ENCODE measurements around the gene FAM107B. TPM values are rescaled to one million over a fixed set of nuclear protein-coding genes. Genes with fewer than 3 reads are reported as not detected.

The FAM107B gene
- total and polyA plus RNA-seq, 2 of the 8 experiments (the other 6 are each of a cell fraction or from before 2014, with no cell fraction given): 7.5 to 28.1 TPM

DNA sequence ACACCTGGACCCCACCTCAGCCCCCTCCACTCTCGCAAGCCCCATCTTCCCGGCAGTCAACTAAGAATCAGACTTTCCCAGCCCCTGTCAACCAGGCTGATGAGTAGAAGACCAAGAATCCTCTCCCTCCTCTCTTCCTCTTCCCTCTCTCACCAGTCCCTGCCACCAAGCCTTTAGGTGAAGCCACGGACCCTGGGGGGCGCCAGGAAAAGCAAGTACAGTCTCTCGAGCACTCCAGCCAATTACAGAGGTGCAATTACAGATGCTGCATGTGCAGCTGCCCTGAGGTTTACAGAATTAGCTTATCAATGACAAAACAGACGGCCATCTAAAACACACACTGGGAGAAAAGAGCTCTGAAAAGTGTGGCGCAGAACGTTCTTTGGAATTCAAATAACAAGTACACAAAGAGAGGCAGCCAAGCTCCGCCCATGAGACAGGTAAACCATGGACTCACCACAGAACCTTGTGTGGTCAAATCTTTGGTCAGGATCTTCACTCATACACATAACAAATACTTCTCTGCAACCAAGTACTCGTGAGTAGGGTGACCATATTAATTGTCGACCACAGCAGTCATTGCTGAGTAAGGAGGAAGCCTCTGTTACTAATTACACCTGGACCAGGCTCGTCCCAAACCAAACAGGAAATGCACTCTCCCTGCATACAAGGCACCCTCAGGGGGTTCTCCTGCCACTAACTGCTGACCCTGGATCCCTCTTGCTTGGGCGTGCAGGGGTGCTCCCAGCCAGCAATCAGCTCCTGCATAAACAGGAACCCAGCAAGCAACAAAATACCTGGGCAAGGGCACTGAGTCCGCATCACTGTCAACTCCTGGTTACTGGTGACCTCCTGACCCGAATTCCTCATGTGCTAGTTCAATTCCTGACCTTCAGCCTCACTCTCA, 189.2 kb downstream of the FAM107B start:
- CTCF ChIA-PET (ENCODE audit: partially characterized antibody): interaction anchor here (0.5 kb wide), 1 partner anchor 14 kb away, joined by 3 read pairs; no protein-coding TSS in a partner anchor
- no peaks in the 10 kb centered on the region; the same call in 1 of the 2 replicates for H3K23me2 ChIP-seq (ENCODE audit: low read depth, low read length)
- H2BK15ac ChIP-seq (ENCODE audit: low read length): no peak overlapping the region
- peaks cover 2 to 13% (median 10%) of the 10 kb centered on the region in 4 experiments; a peak in 6 of 7 replicates for H3K4me1 ChIP-seq (replicated peaks in 1 of 4; ENCODE audit: control insufficient read depth in 3 of 4, insufficient read depth in 4 of 4, low read length in 3 of 4)
- no peaks in the 10 kb centered on the region for H3K9me3 ChIP-seq (ENCODE audit: insufficient read depth in 2 of 2, low read depth in 1 of 2, low read length in 1 of 2)
- no peak overlapping the region; the same call in 1 of the 2 replicates for H3K18ac ChIP-seq (ENCODE audit: extremely low read depth, low read length)
- H3K9ac ChIP-seq (replicated peaks in 1 of 4; ENCODE audit: extremely low read depth in 1 of 4, low read depth in 3 of 4, low read length in 3 of 4): no peak overlapping the region
- H4K8ac ChIP-seq (ENCODE audit: extremely low read depth, insufficient read depth, low read length): no peak overlapping the region
- H3K14ac ChIP-seq (ENCODE audit: insufficient read length): no peak overlapping the region
- no peak overlapping the region; the same call in 1 of the 2 replicates for H2BK5ac ChIP-seq (ENCODE audit: low read depth, low read length)
- H3K36me3 ChIP-seq (ENCODE audit: control insufficient read depth in 2 of 4, insufficient read depth in 4 of 4, low read length in 3 of 4): no peaks in the 10 kb centered on the region
- H3K4me3 ChIP-seq (ENCODE audit: extremely low read depth in 1 of 4, insufficient read depth in 2 of 4, low read depth in 3 of 4, low read length in 4 of 4): no peak overlapping the region
- no peak for FAIRE-seq
- no peak overlapping the region for H3K4ac ChIP-seq (replicated peaks; ENCODE audit: insufficient read length, low read depth, low read length)
- DNase-seq (ENCODE audit: low read depth in 1 of 2, low spot score in 2 of 2): no peak
- no peaks in the 10 kb centered on the region for H3K27me3 ChIP-seq (replicated peaks in 1 of 4; ENCODE audit: control insufficient read depth in 3 of 4, extremely low read depth in 1 of 4, insufficient read depth in 3 of 4, low read length in 3 of 4)
- H2AK5ac ChIP-seq (ENCODE audit: low read depth, low read length): peak overlapping the region; percentile 14; the same call in 1 of the 2 replicates
- H3K27ac ChIP-seq (ENCODE audit: low read depth, low read length): no peak overlapping the region; the same call in 1 of the 2 replicates
- H4K91ac ChIP-seq (replicated peaks; ENCODE audit: insufficient read length, low read length): no peak overlapping the region
- POLR2A ChIA-PET (ENCODE audit: partially characterized antibody): interaction anchor here (0.9 to 1.5 kb wide), 2 partner anchors 10 to 15 kb away, joined by 3 read pairs; no protein-coding TSS in a partner anchor
- H3K56ac ChIP-seq (replicated peaks; ENCODE audit: insufficient read length, low read depth, low read length): no peak overlapping the region
- 67% methylated on average over 15 of the region's 15 CpGs; no CpG with 5 or more reads in 1 of the 2 experiments for WGBS, 2 experiments (ENCODE audit: extremely low coverage in 1 of 2, insufficient coverage in 1 of 2, insufficient read length in 1 of 2, insufficient replicate concordance in 2 of 2, low coverage in 1 of 2, low lambda C conversion rate in 2 of 2, missing lambda C conversion rate in 1 of 2)
- peak overlapping the region; percentile 26 to 45; a peak in 2 of 4 replicates for H3K4me2 ChIP-seq (ENCODE audit: insufficient read depth in 1 of 2, low read depth in 2 of 2, low read length in 2 of 2)
- H4K5ac ChIP-seq (ENCODE audit: insufficient read length, low read depth, low read length): no peak overlapping the region
- H3K23ac ChIP-seq (ENCODE audit: insufficient read length): no peak overlapping the region
- peaks cover 7% of the 10 kb centered on the region for H3K79me1 ChIP-seq (ENCODE audit: low read depth, low read length)
- H2AFZ ChIP-seq (ENCODE audit: low read length): no peak overlapping the region
- peaks cover 0 to 39% of the 10 kb centered on the region in 2 experiments; a peak in 3 of 4 replicates for H3K79me2 ChIP-seq (ENCODE audit: control insufficient read depth in 1 of 2, insufficient read depth in 2 of 2, low read length in 2 of 2)
- no peak overlapping the region for H2BK120ac ChIP-seq (replicated peaks; ENCODE audit: low read depth, low read length)
- H2BK20ac ChIP-seq (ENCODE audit: low read length): no peak overlapping the region
- no peak overlapping the region; the same call in 1 of the 2 replicates for H2BK12ac ChIP-seq (ENCODE audit: low read depth, low read length)
- no peaks in the 10 kb centered on the region for H4K20me1 ChIP-seq (replicated peaks in 1 of 2; ENCODE audit: control insufficient read depth in 1 of 2, insufficient read depth in 2 of 2, low read length in 2 of 2)
- no peak for TF ChIP-seq MAFK (IDR thresholded peaks at IDR 0.05; ENCODE audit: low read depth, low read length)
- TF ChIP-seq RNF2 (IDR thresholded peaks at IDR 0.05; ENCODE audit: borderline replicate concordance, low read depth, low read length, missing control alignments, poor library complexity, severe bottlenecking): no peak
- no peak for TF ChIP-seq GTF2F1 (IDR thresholded peaks at IDR 0.05; ENCODE audit: borderline replicate concordance, low read depth, low read length)
- no peak for TF ChIP-seq POU5F1 (IDR thresholded peaks at IDR 0.05; ENCODE audit: low read depth, low read length)
- no peak for TF ChIP-seq ZNF274 (IDR thresholded peaks at IDR 0.05; ENCODE audit: borderline replicate concordance, extremely low read depth, low read length)
- no peak for TF ChIP-seq HDAC6 (IDR thresholded peaks at IDR 0.05; ENCODE audit: low read depth, low read length)
- no peak for TF ChIP-seq SRF (IDR thresholded peaks at IDR 0.05; ENCODE audit: low read depth, low read length)
- TF ChIP-seq ASH2L (IDR thresholded peaks at IDR 0.05; ENCODE audit: low read length): no peak
- TF ChIP-seq KDM4A (IDR thresholded peaks at IDR 0.05; ENCODE audit: low read depth, low read length, severe bottlenecking): no peak
- no peak for TF ChIP-seq BRCA1 (IDR thresholded peaks at IDR 0.05; ENCODE audit: low read depth, low read length)
- no peak for TF ChIP-seq CBX8 (IDR thresholded peaks at IDR 0.05; ENCODE audit: borderline replicate concordance, low read depth, low read length)

Measured in H1 (cell line).